ENCODE measurements around the gene CHD1.

CHD1 gene

DNA sequence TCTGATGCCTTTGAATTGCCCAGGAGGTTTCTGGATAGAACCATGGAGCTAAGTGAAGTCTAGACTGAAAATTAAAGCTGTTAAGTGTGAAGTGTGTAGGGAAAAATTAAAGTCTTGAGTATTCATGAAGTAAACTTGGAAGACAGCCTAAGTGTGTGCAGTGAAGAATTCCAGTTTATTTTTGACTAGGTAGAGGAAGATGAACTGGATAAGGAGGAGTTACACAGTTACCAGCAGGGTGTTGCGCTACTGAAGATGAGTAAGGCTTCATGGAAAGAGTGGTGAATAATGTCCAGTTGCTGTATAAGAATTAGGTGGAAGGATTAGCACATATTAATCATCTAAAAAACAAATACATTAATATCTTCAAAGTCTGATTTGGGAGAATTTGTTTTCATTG lies 5.7 kb upstream of the CHD1 start:
- DNase-seq: no peak

GRCh38 chr5:98933445-98934072 lies 4.8 kb upstream of the CHD1 start:
- no peak for DNase-seq

DNA sequence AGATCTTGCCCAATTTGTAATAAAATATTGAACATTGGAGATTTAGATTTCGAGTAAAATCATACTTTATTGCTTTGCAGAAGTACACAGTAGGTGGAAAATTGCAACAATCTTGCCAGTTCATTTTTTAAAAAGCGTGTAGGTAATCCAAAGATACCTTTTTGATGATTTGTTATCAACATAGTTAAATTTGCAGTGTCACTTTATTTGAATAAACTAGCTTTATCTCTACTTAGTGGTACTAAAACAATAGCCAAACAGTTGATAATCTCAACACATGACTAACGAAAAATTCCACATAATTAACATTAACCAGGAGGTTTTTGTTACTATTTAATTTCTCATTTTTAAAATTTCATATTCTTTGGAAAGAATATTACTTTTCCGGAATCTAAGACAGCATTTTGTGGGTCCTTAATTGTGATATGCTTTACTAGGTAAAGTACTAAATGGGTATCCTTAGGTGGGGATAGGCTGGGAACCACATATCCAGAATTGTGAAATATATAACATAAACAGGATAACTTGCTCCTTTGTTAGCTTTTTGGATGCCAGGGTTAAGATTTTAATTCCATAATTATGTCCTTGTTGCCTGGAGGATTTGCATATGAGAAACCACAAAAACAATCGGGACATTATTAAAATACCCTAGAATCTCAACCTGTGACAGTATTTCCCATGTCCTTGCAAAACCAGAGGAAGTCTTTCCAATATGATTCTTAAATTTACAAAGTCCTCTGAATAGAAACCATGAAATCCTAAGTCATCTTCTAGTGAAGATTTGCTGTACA lies 2.4 kb upstream of the CHD1 start:
- no peak for DNase-seq

- no peak for DNase-seq
These were observed 997 bp upstream of the CHD1 start for GRCh38 chr5:98929710-98930298.

DNA sequence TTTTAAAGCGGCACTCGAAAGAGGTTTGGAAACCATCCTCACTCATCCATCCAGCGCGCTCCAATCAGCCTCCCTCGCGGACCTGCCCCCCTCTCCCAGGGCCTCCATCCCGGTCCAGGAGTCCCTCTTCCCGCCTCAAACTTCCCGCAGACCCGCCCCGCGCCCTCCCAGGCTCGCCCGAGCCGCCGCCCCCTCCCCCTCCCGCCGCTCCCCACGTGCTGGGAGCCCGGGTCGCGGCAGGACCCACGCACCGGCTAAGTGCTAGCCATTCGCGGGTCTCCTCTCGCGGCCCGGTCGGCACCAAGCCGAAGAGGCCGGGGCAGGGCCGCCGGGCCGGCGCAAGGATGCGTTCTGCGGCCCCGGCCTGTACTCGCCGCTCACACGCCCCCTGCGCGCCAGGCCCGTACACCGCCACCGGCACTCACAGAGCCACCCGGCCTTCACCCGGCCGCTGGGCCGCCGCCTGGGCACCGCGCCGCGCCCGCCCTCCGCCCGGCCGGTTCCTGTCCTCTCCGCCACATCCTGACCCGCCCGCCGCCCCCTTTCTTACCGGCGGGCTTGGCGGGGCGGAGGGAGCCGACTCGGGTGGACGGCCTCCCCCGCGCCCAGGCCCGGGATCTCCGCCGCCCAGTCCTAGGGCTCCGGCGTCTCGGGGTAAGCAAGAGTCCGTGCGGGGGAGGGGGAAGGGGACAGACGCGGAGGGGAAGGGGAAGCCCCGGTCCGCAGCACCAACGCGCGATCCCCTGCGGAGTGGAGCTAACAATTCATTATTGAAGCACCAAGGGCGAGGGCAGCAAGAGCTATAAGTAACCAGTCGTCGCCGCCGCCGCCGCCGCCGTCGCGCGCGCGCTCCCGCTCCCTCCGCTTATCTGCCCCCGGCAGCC lies 576 bp downstream of the CHD1 start:
- no peak for DNase-seq

- DNase-seq: no peak
These were observed 1.4 kb downstream of the CHD1 start for GRCh38 chr5:98927242-98927988.

DNA sequence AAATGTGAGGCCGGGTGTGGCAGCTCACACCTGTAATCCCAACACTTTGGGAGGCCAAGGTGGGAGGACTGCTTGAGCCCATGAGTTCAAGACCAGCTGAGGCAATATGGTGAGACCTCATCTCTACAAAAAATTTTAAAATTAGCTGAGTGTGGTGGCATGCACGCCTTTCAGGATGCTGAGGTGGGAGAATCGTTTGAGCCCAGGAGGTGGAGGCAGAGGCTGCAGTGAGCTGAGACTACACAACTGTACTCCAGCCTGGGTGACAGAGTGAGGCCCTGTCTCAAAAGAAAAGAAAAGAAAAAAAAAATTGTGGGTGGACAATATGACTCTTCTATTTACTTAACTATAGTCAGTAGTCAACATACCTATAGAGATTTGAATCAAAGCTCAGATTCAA lies 4.8 kb downstream of the CHD1 start:
- DNase-seq: no peak

DNA sequence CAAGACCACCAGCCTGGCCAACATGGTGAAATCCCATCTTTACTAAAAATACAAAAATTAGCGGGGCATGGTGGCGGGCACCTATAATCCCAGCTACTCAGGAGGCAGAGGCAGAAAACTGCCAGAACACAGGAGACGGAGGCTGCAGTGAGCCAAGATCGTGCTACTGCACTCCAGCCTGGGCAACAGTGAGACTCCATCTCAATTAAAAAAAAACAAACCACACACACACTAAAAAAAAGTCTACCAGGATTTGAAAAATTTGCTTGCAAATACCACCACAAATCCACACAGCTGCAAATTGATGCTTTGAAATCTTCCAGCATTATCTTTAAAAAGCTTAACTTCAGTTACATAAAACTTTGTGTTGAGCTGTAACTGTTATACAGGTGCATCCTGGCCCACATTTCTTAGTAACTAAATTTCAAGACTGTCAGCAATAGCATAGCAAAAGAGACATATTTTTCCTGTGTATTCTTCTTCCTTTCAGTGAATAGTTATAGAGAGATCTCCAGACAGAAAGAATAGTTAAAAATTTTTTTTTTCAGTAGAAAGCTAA lies 6.8 kb downstream of the CHD1 start:
- no peak for DNase-seq

DNA sequence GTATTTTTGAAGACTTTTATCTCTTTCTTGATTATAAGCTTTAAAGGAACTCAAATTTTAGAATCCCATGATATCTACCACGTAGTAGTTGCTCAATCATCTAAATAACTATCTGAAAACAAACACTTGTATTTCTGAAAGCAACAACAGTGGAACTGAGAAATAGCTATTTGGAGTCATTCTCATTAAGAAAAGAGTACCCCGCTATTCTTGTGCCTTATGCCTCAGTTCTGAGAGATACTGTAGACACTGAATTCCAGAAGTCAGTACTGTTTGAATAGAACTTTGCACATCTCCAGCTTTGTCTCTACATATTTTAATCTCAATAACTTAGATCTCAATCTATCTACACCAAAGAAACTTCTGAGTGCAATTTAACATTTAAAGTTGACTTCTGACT lies 11.4 kb downstream of the CHD1 start:
- no peak for DNase-seq

- no peak for DNase-seq
These were observed 12.3 kb downstream of the CHD1 start for GRCh38 chr5:98916540-98916939.

GRCh38 chr5:98913911-98914310 lies 14.9 kb downstream of the CHD1 start:
- DNase-seq: no peak

GRCh38 chr5:98911280-98912040 lies 17.3 kb downstream of the CHD1 start:
- DNase-seq: no peak

DNA sequence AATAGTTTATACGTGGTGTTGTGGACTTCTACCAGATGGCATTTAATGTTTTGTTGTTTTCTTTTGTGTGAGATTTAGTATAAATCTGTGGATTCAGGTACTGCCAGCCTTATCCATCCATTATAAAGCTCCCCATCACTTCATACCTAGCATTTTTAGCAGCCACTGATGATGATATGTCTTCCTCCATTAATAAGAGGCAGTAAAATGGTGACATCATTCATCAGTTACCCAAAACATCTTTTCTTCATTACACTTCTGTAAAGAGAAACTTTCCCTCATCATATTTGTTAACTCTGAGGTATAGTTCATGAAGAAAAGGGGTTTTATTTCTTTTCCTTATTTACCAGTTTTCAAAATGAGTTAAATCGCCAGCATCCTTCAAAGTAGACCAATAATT lies 19.4 kb downstream of the CHD1 start:
- DNase-seq: no peak

GRCh38 chr5:98907951-98908350 lies 20.9 kb downstream of the CHD1 start:
- DNase-seq: no peak

DNA sequence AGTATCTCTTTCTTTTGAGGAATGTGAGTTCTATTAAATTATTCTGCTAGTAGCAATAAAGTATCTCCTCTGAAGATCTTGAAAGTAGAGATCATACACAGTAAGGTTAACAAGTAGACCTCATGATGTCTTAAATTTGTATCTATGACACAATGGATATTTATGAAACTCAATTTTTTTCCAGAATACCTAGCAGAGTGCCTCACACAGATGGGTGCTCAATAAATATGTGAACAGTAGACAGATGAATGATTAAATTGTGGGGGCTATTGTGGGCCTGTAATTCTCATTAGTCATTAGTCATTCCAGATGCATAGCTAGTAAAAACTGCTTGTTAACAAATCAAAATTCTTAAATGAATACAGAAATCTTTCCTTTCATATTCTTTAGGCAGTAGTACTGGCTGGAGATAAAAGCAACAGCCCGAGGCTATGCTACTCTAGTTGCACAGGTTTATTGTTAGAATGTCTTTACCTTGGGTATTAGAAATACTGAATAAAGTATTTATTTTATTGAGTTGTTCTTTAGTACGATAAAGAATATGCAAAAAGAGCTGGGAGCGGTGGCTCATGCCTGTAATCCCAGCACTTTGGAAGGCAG lies 22.0 kb downstream of the CHD1 start:
- no peak for DNase-seq

GRCh38 chr5:98905857-98906688 lies 22.7 kb downstream of the CHD1 start:
- no peak for DNase-seq

GRCh38 chr5:98904780-98905179 lies 24.0 kb downstream of the CHD1 start:
- DNase-seq: no peak

GRCh38 chr5:98902733-98903132 lies 26.1 kb downstream of the CHD1 start:
- no peak for DNase-seq

DNA sequence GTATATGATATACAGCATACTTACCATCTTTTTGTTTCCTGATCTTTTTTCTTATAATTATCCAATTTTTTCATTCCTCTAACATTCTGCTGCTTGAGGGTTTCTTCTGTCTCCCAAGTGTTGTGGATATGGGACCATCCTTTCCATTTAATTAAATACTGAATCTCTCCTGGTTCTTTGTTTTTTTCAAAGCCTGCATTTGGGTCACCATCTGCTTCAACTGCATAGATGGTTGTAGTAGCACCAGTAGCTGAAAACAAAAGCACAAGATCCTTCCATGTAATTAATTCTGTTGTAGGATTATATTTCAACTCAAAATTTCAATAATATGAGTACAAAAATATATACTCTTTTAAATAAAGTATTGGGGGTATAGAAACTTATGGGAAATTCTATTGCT lies 29.4 kb downstream of the CHD1 start:
- no peak for DNase-seq

GRCh38 chr5:98898743-98899142 lies 30.1 kb downstream of the CHD1 start:
- no peak for DNase-seq

Data from DMS79 (cell line).